GM23248 (cell line): ENCODE data around the gene ZHX3. TPM values are rescaled to one million over a fixed set of nuclear protein-coding genes. Genes with fewer than 3 reads are reported as not detected.

ENCODE experiments used
- DNase-seq: peaks from one replicate; pipeline ENCODE4 v3.0.0-alpha.2; 2015
- H2AFZ ChIP-seq: fragments of 200-600 bp; sonication (generic); 2 replicates; pipeline ENCODE4 v1.6.1; 2016; ENCODE audit warnings: antibody characterized with exemption
- H3F3A ChIP-seq: fragments of 200-600 bp; sonication (generic); 2 replicates; pipeline ENCODE4 v1.6.1; 2016; ENCODE audit warnings: mild to moderate bottlenecking, antibody characterized with exemption, mixed run types; ENCODE audit not compliant: insufficient read depth
- H3K27ac ChIP-seq: fragments of 200-600 bp; sonication (generic); 2 replicates; pipeline ENCODE4 v1.5.1; 2016; ENCODE audit warnings: mild to moderate bottlenecking
- H3K27me3 ChIP-seq: fragments of 200-600 bp; sonication (generic); replicated peaks from 2 replicates; pipeline ENCODE4 v1.6.1; 2016; ENCODE audit warnings: mild to moderate bottlenecking; ENCODE audit not compliant: insufficient read depth
- H3K36me3 ChIP-seq: fragments of 200-600 bp; sonication (generic); 2 replicates; pipeline ENCODE4 v1.6.1; 2016; ENCODE audit warnings: low read depth, mild to moderate bottlenecking
- H3K4me1 ChIP-seq: fragments of 200-600 bp; sonication (generic); 2 replicates; pipeline ENCODE4 v1.6.1; 2016; ENCODE audit warnings: mild to moderate bottlenecking; ENCODE audit not compliant: insufficient read depth
- H3K4me2 ChIP-seq: fragments of 200-600 bp; sonication (generic); one replicate; pipeline ENCODE4 v1.6.1; 2016; ENCODE audit warnings: mild to moderate bottlenecking; ENCODE audit not compliant: unreplicated experiment
- H3K4me3 ChIP-seq: fragments of 200-600 bp; sonication (generic); 2 replicates; pipeline ENCODE4 v1.5.1; 2016; ENCODE audit warnings: mild to moderate bottlenecking
- H3K79me2 ChIP-seq: fragments of 200-600 bp; sonication (generic); 2 replicates; pipeline ENCODE4 v1.6.1; 2016; ENCODE audit warnings: mild to moderate bottlenecking; ENCODE audit not compliant: insufficient read depth
- H3K9ac ChIP-seq: fragments of 200-600 bp; sonication (generic); 2 replicates; pipeline ENCODE4 v1.6.1; 2016; ENCODE audit warnings: mild to moderate bottlenecking
- H3K9me2 ChIP-seq: fragments of 200-600 bp; sonication (generic); 2 replicates; pipeline ENCODE4 v1.6.1; 2016; ENCODE audit warnings: mixed run types, mild to moderate bottlenecking, moderate library complexity; ENCODE audit not compliant: insufficient read depth
- H3K9me3 ChIP-seq: fragments of 200-600 bp; sonication (generic); one replicate; pipeline ENCODE4 v1.6.1; 2017; ENCODE audit warnings: low read depth
- H4K20me1 ChIP-seq: fragments of 200-600 bp; sonication (generic); 2 replicates; pipeline ENCODE4 v1.6.0; 2016; ENCODE audit not compliant: insufficient read depth
- EZH2 ChIP-seq: fragments of 200-600 bp; sonication (generic); IDR thresholded peaks from 2 replicates; pipeline ENCODE4 v1.6.1; 2018; ENCODE audit warnings: antibody characterized with exemption, mild to moderate bottlenecking; ENCODE audit not compliant: insufficient read depth, poor library complexity, severe bottlenecking
- EZH2phosphoT487 ChIP-seq: fragments of 200-600 bp; sonication (generic); IDR thresholded peaks from 2 replicates; pipeline ENCODE4 v1.6.1; 2018; ENCODE audit warnings: antibody characterized with exemption, moderate library complexity, mild to moderate bottlenecking, low read depth; ENCODE audit not compliant: insufficient read depth
- WGBS, 2 experiments: methylation state at CpG; one replicate each; pipeline ENCODE4 v1.1.6; 2015 to 2017; ENCODE audit warnings: low lambda C conversion rate in 2 of 2, low coverage in 1 of 2; ENCODE audit errors: missing lambda C conversion rate in 2 of 2; 5-methylcytosine and 5-hydroxymethylcytosine counted together
- in situ Hi-C: fragments of 300-500 bp; cut with MboI; formaldehyde crosslinking; loops from 2 replicates; pipeline ENCODE4 v1.15.0; 2020
- polyA plus RNA-seq: library from polyadenylated mRNA; unstranded; fragments of >200 nt; fragmentation: Nextera tagmentation; extraction: Ambion mirVana; gene quantifications from 2 replicates; pipeline ENCODE4 v1.2.1, GENCODE V29; 2016
- total RNA-seq: library from RNA; depleted of rRNA; stranded (reverse); fragments of >200 nt; shearing (Covaris generic); gene quantifications from 2 replicates; pipeline ENCODE4 v1.2.3, GENCODE V29; 2014

Gene ZHX3
- total and polyA plus RNA-seq, 2 experiments from 2014 or later = 9.8 to 38.5 TPM

DNA sequence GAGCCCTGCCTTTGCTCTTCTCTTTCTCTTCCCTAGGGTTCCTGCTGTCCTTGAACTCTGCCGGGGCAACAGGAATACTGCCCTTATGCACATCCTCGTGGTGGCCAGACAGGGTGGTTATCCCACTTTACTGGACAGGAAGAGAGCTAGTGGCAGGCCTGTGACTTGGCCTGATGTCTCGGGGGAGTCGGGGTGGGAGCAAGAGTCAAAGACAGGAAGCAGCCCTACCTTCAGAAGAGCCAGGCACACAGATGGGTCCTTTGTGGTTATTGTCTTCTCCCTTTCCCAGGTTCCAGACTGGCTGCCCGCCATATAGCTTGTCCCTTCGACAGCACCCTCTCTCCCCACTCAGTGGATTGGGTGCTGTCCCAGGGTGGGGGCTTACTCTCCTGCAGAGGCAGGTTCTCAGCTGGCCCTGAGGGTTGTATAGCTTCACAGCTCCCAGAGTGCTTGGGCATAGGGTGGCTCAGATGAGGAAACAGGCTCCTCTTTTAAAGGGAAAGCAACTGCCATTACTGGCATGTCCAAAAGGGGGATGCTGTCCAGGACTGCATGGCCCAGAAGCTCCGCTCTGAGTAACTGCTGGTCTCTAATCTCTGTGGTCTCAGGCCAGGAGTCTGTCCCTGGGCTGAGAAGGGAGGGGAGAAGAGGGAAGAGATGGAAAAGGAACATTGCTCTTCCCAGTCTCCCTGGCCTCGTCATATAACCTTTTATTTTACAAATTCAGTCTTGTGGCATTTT is 162.9 kb downstream of the ZHX3 start:
- H3K27me3 ChIP-seq = no peaks in the 10 kb centered on the region
- no peaks in the 10 kb centered on the region for H3F3A ChIP-seq
- 81 to 87% methylated on average over 8 of the region's 8 CpGs for WGBS, 2 experiments
- H4K20me1 ChIP-seq = no peaks in the 10 kb centered on the region; the same call in 1 of the 2 replicates
- H3K9me3 ChIP-seq = no peaks in the 10 kb centered on the region
- DNase-seq = no peak
- H3K9me2 ChIP-seq = no peaks in the 10 kb centered on the region
- H3K4me2 ChIP-seq = no peak overlapping the region
- in situ Hi-C loops = no loop called here
- H3K9ac ChIP-seq = no peak overlapping the region
- TF ChIP-seq EZH2 (no peak), EZH2phosphoT487 (no peak)
- no peak overlapping the region for H3K27ac ChIP-seq
- no peak overlapping the region for H2AFZ ChIP-seq
- H3K4me3 ChIP-seq = no peak overlapping the region
- H3K36me3 ChIP-seq = no peaks in the 10 kb centered on the region
- H3K79me2 ChIP-seq = peaks cover 90% of the 10 kb centered on the region
- H3K4me1 ChIP-seq = peaks cover 14% of the 10 kb centered on the region

DNA sequence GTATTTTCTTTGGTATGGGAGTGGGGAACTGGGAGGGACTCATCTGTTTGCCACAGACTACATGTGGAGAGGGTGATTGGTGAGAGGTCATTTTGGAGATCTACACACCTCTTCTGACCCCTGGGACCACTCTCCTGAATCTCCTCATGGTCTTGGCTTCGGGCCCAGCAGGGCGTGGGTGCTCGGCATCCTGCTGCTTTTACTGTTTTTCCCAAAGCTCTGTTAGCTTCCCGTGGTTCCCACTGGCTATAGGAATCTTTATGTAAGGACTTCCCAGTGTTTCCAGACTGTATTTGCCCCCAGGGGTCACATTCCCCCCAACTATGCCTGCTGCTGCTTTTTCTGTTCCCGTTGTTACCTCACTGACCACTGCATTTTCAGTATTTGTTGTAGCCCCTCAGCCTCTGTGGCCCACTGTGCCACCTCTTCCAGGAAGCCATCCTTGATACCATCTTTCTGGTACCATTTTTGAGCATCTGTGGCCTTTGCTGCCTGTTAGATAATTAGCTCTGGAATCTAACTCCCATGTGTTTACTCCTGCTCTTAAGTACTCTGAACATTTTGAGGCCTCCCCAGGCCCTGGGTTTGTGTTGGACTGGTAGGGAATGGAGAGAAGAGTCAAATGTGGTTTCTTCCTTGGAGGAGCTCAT is 165.3 kb downstream of the ZHX3 start:
- no peak for DNase-seq
- H3K4me2 ChIP-seq = no peak overlapping the region
- no peaks in the 10 kb centered on the region for H3K27me3 ChIP-seq
- peaks cover 5% of the 10 kb centered on the region for H4K20me1 ChIP-seq
- H2AFZ ChIP-seq = no peak overlapping the region
- in situ Hi-C loops = no loop called here
- no peak overlapping the region for H3K9ac ChIP-seq
- peaks cover 15% of the 10 kb centered on the region for H3K4me1 ChIP-seq
- H3K36me3 ChIP-seq = no peaks in the 10 kb centered on the region
- no peak overlapping the region for H3K27ac ChIP-seq
- no peaks in the 10 kb centered on the region for H3K9me3 ChIP-seq
- no peaks in the 10 kb centered on the region for H3K9me2 ChIP-seq
- H3F3A ChIP-seq = no peaks in the 10 kb centered on the region
- no peak overlapping the region for H3K4me3 ChIP-seq
- WGBS, 2 experiments = 45 to 47% methylated on average over 5 of the region's 5 CpGs
- H3K79me2 ChIP-seq = peaks cover 100% of the 10 kb centered on the region
- TF ChIP-seq EZH2phosphoT487 = no peak
- no peak for TF ChIP-seq EZH2

DNA sequence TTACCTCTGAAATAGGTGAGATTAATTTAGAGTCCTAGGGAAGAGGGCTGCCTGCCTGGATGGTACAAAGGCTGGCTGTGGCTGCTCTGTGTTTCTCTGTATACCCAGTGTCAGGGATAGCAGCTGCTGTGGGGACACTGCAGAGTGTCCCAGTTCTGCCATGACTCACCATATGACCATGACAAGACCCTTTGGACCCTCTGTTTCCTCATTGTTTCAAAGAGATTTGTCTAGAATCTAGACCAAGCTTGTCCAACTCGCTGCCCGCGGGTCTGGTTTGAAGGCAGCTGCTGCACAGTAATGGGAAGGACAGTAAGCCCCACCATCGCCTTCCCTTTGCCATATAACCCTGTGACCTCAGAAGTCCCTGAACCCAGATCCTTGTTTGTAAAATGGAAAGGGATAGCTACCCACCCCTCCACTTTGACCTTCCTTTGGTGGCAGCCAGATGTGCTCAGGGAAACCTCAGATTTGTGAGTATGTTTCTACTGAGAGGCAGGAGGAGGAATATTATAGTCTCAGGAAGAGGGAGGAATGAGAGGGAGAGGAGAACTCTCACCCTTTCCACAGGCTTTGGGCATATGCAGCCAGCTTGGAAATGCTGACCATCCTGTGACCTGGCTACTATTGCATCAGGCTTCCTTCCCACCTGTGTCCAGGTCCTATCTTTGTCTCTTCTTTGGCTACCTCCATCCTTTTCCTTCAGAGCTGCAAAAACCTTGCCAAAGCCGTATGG is 166.2 kb downstream of the ZHX3 start:
- H3K4me2 ChIP-seq = no peak overlapping the region

DNA sequence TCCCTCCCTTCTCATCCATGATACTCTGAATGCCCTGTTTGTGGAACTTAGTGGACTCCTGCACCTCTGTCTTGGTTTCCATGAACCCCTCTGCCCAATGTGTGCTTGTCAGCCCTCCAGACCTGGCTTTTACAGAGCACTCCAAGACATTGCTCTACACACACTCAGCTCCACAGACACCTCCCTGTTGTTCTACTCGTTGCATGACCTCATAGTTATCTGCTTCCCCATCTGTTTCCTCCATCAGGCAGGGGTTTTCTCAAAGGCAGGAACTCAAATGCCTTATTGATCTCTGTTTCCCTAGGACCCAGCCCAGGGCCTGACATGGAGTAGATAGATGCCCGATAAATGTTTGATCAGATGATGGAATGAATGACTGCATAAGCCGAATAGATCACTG is 166.9 kb downstream of the ZHX3 start:
- TF ChIP-seq EZH2 (no peak), EZH2phosphoT487 (no peak)
- Histone ChIP-seq H3K4me2 (no peak overlapping the region), H3K27ac (no peak overlapping the region), H3K27me3 (no peaks in the 10 kb centered on the region), H3K9me2 (no peaks in the 10 kb centered on the region), H3K79me2 (peaks cover 100% of the 10 kb centered on the region), H2AFZ (no peak overlapping the region), H3K36me3 (no peaks in the 10 kb centered on the region), H3F3A (no peaks in the 10 kb centered on the region), H3K9ac (no peak overlapping the region), H3K4me1 (peaks cover 19% of the 10 kb centered on the region), H3K9me3 (no peaks in the 10 kb centered on the region), H3K4me3 (no peak overlapping the region), H4K20me1 (peaks cover 5% of the 10 kb centered on the region; the same call in 1 of the 2 replicates)
- in situ Hi-C loops = no loop called here
- 46 to 55% methylated on average over 3 of the region's 3 CpGs for WGBS, 2 experiments
- peak; percentile 29 for DNase-seq

More for the DNA sequence above, 166.2 kb downstream of the ZHX3 start:
- in situ Hi-C loops = no loop called here
- no peak for DNase-seq
- Histone ChIP-seq H3K4me1 (peaks cover 15% of the 10 kb centered on the region), H3K27me3 (no peaks in the 10 kb centered on the region), H3K4me3 (no peak overlapping the region), H3K79me2 (peaks cover 100% of the 10 kb centered on the region), H3K9ac (no peak overlapping the region), H4K20me1 (peaks cover 5% of the 10 kb centered on the region; the same call in 1 of the 2 replicates), H2AFZ (no peak overlapping the region), H3K9me3 (no peaks in the 10 kb centered on the region), H3K36me3 (no peaks in the 10 kb centered on the region), H3K27ac (no peak overlapping the region), H3K9me2 (no peaks in the 10 kb centered on the region), H3F3A (no peaks in the 10 kb centered on the region)
- 95 to 100% methylated on average over 5 of the region's 5 CpGs for WGBS, 2 experiments
- TF ChIP-seq EZH2 = no peak
- no peak for TF ChIP-seq EZH2phosphoT487
